NCI-H1436 treated with DMSO at 0.1 percent for 48 hours (cell line): ENCODE results near the gene C19orf81.

Source experiments
- DNase-seq: peaks from one replicate; lab custom pipeline; 2025; lab: John Stamatoyannopoulos, UW

The C19orf81 gene

GRCh38 chr19:50686310-50687032, 37.2 kb downstream of the C19orf81 start:
- DNase-seq: no peak

- no peak for DNase-seq
Observed at GRCh38 chr19:50688766-50689165, 39.5 kb downstream of the C19orf81 start.

GRCh38 chr19:50690439-50690838, 41.2 kb downstream of the C19orf81 start:
- no peak for DNase-seq

GRCh38 chr19:50693064-50693975, 44.1 kb downstream of the C19orf81 start:
- DNase-seq: no peak

- no peak for DNase-seq
Observed at GRCh38 chr19:50694815-50695145, 45.5 kb downstream of the C19orf81 start.

GRCh38 chr19:50695251-50696093, 46.2 kb downstream of the C19orf81 start:
- DNase-seq: no peak

- DNase-seq: no peak
Observed at GRCh38 chr19:50696094-50696483, 46.8 kb downstream of the C19orf81 start.

- DNase-seq: no peak
Observed at GRCh38 chr19:50697414-50698124, 48.3 kb downstream of the C19orf81 start.

- DNase-seq: no peak
Observed at GRCh38 chr19:50701367-50701985, 52.2 kb downstream of the C19orf81 start.

GRCh38 chr19:50702158-50702870, 53.1 kb downstream of the C19orf81 start:
- no peak for DNase-seq

GRCh38 chr19:50702871-50703829, 53.9 kb downstream of the C19orf81 start:
- no peak for DNase-seq

GRCh38 chr19:50703915-50704796, 54.9 kb downstream of the C19orf81 start:
- DNase-seq: no peak

GRCh38 chr19:50705422-50706019, 56.3 kb downstream of the C19orf81 start:
- DNase-seq: no peak

GRCh38 chr19:50706387-50706786, 57.1 kb downstream of the C19orf81 start:
- no peak for DNase-seq

- DNase-seq: no peak
Observed at GRCh38 chr19:50708179-50708879, 59.1 kb downstream of the C19orf81 start.
